Stimulated activated CD8-positive, alpha-beta memory T cell treated with anti-CD3 and anti-CD28 coated beads, Interleukin-12 subunit alpha, Interleukin-12 subunit beta, amount 100 ng/mL, for 24 hours (primary cell): ENCODE results near the gene FBP2.

Source experiments
- DNase-seq: peaks from one replicate; pipeline ENCODE4 v3.0.0-alpha.2; 2020; ENCODE audit errors: extremely low read depth

FBP2 gene

DNA sequence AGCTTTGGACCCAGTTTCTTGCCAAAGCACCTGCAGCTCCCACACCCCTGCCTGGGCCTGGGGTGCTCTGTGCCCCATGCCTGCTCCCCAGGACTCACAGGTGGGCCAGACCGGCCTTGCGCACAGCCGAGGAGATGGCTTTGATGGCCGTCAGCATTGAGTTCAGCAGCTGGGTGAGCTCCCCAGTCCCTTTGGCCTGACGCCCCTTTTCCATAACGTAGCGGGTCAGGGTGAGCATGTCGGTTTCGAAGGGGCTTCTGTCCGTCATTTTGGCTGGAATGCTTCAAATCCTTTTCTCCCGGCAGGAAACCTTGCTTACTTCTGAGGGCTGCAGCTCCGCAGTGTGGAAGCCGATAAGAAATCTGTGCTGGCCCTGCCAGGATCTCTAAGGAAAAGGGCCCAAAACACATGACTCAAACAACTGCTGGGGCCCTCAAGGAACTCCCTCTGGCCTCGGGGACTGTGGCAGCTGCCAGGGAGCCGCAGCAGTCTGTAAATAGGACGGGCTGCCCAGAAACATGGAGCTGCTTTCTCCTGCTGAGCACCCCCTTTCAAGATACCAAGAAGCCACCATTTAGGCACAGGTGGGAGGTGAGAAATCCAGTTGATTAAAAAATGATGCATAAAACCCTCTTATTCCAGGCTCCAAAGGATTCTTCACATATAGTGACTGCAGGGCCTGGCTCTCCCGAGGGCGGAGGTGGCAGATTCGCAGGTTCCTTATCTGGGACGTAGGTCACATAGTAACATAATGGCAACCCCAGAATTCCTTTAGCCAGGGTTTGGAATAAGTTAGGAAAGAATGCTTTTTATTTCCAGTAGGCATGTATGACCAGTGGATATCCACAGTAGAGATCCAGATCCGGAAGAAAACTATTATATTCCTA, at the start of gene FBP2:
FBP2 (minus strand) TSS at position 366 of the 887 bp plus-strand sequence; CDS start at position 268, 98 bp downstream.
- DNase-seq: no peak

GRCh38 chr9:94643176-94643575, 49.6 kb upstream of the FBP2 start:
- DNase-seq: no peak

DNA sequence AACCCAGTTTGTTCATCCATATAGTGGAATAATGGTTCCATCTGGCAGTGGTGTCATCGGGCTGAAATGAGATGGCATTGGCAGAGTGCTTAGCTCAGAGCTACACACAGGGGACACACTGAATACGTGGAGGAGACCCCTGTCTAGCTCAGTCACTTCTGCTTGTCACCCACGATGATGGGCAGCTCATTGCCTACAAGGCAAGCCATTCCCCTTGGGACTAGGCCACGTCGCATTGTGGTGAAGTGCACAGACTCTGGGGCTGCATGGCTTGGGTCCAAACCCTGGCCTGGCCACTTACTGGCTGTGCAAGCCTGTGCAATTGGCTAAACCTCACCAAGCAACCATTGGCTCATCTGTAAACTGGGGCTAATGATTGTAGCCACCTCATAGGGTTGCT, 48.9 kb upstream of the FBP2 start:
- DNase-seq: no peak

- no peak for DNase-seq
These were observed 46.4 kb upstream of the FBP2 start for GRCh38 chr9:94639999-94640376.

DNA sequence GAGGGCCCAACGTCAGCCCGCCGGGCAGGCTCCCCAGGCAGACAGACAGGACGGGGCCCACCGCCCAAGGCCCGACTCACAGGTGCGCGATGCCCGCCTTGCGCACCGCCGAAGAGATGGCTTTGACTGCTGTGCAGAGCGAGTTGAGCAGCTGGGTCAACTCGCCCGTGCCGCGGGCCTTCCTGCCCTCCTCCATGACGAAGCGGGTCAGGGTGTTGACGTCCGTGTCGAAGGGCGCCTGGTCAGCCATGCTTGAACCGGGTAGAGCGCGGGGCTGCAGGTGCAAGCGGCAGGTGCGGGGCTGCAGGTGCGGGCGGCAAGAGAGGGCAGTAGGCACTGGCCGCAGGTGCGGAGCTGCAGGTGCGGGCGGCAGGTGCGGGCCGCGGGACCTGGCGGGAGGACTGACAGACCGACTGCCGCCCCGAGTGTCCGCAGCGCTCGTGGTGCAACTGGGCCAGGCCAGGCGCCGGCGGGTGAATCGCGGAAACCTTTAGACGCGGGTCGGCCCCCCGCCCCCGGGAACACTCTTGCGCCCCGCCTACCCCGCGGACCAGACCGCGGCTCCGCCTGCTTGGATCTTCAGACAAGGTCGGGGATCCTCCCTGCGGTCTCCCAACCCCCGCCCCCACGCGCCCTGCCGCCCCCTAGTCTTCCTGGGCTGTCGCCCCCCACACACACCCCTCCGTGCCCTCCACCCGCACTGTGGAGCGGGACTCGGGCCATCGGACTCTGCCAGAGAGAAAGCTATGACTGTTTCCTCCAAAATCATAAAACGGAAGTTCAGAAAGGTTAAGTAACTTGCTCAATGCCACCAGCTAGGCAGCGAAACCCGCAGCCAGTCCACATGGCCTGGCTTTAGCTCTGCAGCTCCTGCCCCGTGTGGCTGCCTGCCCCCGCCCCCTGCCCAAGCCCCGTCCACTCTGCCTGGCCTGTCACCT, 45.7 kb upstream of the FBP2 start, which contains the start of gene FBP1:
FBP1 (minus strand) TSS at position 458 of the 938 bp plus-strand sequence; CDS start at position 250, 208 bp downstream.
- DNase-seq: no peak

GRCh38 chr9:94638335-94639060, 44.9 kb upstream of the FBP2 start:
- DNase-seq: no peak

- DNase-seq: no peak
These were observed 39.1 kb upstream of the FBP2 start for GRCh38 chr9:94632737-94633136.

DNA sequence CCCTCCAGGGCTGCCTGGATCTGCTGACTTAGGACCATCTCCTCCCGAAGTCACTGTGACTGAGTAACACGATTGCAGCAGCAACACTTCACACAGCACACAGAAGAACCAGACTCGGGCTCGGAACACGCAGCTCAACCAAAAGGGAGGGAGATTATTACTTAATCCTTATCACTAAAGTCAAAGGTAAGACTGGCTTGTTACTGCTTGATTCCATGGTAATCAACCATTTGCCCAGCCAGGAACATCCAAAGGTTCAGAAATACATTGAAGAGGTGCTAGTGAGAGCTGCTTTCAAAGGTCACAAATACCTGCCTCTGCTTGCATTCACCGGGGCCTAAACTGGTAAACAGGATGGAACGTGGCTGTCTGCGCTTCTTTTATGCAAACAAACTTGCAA, 38.0 kb upstream of the FBP2 start:
- DNase-seq: no peak

- DNase-seq: no peak
These were observed 37.2 kb upstream of the FBP2 start for GRCh38 chr9:94630833-94631232.

DNA sequence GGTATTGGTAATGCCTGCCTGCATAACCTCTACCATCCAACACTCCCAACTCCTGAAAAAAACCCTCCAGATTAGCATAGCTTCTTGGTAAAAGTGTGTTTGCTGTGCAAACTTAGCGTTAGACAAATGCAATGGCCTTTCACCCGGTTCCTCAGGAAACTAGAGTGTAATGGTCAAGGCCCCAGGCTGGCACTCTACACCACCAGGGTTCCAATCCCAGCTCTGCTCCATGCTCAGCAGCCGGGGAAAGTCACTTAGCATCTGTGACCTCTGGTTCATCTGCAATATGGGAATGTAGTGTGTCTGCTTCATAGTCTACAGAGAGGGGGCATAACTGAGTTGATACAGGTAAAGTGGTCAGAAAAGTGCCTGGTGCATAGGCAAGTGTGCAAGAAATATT, 36.7 kb upstream of the FBP2 start:
- DNase-seq: no peak

DNA sequence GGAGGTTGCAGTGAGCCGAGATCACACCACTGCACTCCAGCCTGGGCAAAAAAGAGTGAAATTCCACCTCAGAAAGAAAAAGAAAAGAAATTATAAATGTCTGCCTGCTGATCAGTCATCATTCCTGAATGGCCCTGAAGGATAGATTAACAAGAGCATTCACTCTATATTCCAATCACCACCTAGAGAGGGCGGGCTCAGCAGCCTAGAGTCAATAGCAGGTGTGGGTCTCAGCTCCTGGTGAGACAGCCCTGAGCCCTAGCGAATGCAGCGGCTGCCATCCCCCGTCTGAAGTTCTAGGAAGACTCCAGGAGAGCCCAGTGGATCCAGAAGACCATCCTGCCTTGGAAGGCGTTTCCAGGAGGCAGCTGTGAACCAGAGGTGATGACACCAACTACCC, 33.7 kb upstream of the FBP2 start:
- no peak for DNase-seq

DNA sequence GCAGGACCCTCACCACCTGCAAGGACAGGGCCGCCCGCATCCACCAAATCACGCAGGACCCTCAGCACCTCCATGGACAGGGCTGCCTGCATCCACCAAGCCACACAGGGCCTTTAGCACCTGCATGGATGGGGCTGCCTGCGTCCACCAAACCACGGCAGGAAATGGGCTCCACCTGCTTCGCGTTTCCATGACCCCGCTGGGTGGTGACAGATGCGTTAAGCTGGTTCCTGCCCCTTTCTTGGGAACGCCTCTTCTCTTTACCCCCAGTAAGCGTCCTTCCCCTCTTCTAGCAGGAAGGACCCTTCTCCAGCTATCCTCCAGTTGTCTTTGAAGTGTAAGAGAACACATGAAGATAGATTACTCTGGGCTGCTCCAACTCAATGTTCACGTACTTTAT, 32.2 kb upstream of the FBP2 start:
- DNase-seq: no peak

DNA sequence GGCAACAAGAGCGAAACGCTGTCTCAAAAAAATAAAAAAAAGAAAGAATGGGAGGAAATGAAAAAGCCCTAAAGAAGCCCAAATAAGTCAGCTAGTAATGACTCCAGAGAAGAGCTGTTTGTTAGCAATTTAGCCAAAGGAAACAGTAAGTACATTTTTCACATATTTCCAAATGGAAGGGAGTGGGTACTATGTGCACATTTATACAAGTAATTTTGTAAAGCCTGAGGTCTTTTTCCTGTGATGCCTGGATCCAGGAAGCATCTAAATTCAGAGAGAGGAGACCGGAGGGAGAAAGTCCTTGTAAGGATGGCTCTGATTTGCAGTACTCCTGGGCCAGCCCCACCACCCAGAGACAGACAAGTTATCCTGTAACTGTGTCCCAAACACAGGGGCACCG, 31.0 kb upstream of the FBP2 start:
- DNase-seq: no peak

DNA sequence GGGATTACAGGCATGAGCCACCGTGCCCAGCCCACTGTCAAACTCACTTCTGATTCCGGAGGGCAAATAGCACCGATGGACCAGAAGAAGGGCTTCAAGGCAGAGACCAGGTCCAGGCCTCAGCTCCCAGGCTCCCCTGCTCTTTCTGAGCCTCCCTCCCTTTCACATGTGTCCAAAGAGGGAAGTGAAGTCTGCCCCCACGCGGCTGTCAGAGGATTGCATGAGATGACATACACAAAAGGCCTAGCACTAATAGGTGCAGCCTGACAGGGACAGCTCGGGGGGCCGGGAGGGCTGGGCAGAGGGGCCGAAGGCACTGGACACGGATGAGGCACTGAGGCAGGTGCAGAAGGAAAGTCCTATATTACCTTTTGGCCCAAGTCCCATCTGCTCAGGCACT, 29.6 kb upstream of the FBP2 start:
- no peak for DNase-seq

- no peak for DNase-seq
These were observed 28.6 kb upstream of the FBP2 start for GRCh38 chr9:94622087-94622800.

DNA sequence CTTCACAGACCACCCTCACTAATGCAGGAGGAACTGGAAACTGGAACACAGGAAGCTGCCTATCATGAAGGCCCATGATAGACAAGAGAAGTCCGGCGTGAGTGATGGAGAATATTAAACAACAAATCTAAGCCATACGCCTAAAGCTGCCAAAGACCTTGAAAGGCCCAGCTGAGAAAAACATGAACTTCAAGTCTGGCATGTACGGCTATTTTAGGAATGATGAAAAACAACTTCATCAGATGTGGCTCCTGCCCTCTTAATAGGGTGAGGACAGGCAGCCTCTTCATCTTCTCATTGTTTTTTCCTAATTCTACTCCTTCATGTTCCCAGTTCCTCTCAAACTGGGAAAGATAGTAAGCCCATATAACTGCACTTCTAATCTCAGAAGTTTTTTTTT, 25.4 kb upstream of the FBP2 start:
- DNase-seq: no peak

- no peak for DNase-seq
These were observed 19.4 kb upstream of the FBP2 start for GRCh38 chr9:94613003-94613402.

DNA sequence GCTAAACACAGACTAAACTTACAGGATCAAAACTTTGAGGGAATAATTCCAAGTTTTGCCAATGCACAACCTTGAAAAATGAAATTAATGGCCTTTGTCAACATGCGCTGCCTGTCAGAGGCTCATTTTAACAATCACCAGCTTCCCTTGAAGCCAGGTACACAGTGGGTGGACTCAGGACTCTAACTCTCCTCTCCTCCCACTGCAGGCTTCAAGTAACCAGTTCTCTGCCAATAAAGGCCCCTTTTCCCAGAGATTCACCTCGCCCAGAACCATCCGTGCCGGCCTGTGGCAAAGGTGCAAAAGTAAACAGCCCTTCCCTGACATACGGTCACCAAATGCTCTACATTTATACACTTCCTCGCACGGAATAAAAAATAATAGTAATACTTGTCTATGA, 18.4 kb upstream of the FBP2 start:
- no peak for DNase-seq

GRCh38 chr9:94611638-94612068, 18.0 kb upstream of the FBP2 start:
- peak; percentile 14 for DNase-seq

GRCh38 chr9:94610181-94610606, 16.6 kb upstream of the FBP2 start:
- DNase-seq: no peak

GRCh38 chr9:94607423-94607691, 13.7 kb upstream of the FBP2 start:
- no peak for DNase-seq
